HTERT RPE-1 (cell line): ENCODE results near the gene PSAPL1.

ENCODE experiments used
- in situ Hi-C: fragments of 300-500 bp; cut with MboI; formaldehyde crosslinking; loops from 4 replicates; pipeline ENCODE4 v1.14.3; 2020; ENCODE audit warnings: low sequenced_read_pairs

Gene PSAPL1

DNA sequence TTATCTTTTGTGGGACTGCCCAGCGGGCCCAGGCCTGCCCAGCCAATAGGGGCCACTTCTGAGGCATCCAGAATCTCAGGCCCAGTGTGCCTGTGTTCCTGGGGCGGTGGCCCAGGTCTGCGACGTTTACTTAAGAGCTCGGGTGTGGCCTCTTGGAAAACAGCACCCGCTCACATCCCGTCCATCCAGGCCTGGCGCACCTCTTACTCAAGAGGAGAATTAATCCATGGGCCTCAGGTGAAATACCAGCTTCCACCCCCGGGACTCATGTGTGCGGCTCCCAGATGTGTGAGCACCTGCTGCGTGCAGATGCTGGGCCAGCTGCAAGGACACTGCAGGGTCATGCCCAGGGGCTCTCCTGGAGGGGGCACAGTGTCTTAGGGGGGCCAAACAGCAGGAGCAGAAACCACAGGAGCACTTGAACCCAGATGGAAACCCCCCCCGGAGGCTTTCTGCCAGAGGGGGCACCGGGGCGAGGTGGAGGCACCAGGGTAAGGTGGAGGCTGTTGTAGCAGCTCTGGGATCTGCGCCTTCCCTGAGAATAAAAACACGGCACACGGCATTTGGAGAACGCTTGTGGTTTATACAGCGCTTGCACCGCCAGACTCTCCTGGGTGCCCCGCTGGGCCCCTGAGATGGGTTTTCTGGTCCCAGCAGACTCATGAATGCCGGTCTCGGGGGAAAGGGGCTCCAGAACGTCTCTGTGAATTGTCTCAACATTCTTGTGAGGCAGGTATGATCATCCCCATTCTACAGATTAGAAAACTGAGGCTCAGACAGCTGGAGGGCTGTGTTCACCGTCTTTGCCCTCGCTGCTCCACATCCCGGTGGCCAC is 2.8 kb downstream of the PSAPL1 start:
- in situ Hi-C loops: no loop called here

- in situ Hi-C loops: no loop called here
These were observed 3.6 kb downstream of the PSAPL1 start for GRCh38 chr4:7430965-7431695.

DNA sequence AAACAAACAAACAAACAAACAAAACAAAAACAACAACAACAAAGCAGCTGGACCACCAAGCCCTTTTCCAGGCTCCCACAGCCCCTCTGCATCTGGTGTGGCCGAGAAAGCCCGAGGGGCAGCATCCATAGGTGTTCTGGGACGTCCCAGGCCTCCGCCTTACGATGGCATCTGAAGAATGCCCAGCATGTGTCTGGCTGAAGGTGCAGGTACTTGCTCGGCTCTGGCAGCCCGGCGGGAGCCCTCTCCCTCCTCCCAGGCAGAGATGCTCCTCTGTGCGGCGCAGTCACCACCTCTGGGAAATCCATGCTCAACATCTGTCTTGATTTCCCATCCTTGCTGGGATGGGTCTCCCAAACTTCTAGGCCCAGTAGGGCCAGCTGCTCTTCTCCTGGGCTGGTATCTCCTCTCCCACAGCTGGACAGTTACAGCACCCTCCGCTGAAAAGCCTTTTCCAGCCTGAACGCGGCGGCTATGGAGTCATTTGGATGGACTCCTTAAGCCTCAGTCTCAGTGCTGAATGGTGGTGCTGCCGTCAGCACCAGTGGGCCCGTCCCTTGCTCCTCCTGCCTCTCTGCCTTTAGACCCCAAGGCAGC is 4.3 kb downstream of the PSAPL1 start:
- in situ Hi-C loops: no loop called here

DNA sequence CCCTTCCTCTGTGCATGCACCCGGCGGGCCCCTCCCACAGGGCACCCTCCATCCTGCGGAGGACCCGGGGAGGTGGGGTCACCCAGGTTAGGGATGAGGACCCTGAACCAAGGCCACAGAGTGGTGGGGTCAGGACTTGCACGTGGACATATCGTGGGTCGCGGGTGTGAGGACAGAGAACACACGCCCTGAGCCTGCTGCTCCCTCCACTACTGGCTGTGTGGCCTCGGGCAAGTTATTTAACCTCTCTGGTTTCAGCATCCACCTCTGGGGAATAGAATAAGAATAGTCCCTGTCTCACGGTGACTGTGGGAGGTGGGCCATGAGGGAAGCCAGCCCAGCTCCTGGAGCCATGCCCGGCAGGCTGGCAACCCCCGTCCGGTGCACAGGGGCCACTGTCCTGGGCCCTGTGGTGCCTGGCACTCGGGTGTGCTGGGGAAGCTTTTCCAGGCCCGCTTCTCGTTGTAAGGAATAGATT is 5.1 kb downstream of the PSAPL1 start:
- in situ Hi-C loops: no loop called here

GRCh38 chr4:7429069-7429416 is 5.7 kb downstream of the PSAPL1 start:
- in situ Hi-C loops: no loop called here

DNA sequence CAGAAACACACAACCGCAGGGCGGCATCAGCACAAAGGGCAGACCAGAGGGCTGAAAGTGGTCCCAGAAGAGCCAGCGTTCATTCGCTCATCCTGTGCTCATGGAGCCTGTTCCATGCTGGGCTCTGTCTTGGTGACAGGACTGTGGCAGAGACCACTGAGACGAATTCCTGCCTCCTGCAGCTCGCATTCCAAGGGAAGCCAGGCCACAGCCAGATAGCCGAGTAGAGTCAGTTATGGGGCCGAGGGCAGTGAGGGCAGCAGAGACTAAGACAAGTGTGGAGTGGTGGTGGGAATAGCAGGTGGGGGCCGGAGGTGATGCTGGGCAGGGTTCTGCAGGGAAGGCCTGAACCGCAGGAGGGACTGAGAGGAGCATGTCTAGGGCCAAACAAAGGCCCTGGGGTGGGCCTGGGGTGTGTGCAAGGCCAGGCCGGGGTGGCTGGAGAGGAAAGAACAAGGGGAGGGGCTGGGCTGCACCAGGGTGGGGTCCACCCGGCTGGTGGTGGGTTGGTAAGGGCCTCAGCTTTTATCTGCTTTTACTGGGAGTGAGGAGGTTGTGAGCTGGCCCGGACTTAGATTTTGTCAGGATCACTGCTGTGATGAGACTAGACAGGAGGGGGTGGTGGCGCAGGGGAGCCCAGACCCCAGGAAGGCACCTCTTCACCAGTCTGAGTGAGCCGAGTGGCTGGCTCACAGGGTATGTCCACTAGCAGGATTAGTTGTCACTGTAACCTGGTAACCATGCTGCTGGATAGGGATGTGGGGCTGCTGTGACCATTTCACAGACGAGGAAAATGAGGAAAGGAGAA is 6.3 kb downstream of the PSAPL1 start:
- in situ Hi-C loops: no loop called here

DNA sequence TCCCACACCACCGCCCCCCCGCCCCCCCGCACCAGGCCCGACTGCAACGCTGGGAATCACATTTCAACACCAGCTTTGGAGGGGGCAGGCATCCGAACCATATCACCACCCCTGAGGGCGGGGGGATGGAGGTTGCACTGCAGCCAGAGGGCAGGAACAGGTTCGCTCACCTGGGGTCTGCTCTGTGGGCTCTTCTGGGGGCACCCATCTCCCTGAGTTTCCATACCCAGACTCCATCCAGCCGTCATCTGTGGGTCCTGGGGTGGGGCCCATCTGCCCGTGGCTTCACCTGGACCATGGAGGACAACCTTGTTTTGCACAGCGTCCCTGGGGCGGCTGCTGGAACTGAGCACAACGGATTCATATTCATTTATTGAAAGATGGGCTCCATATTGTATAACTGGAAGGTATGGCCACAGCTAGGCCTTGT is 6.9 kb downstream of the PSAPL1 start:
- in situ Hi-C loops: no loop called here

DNA sequence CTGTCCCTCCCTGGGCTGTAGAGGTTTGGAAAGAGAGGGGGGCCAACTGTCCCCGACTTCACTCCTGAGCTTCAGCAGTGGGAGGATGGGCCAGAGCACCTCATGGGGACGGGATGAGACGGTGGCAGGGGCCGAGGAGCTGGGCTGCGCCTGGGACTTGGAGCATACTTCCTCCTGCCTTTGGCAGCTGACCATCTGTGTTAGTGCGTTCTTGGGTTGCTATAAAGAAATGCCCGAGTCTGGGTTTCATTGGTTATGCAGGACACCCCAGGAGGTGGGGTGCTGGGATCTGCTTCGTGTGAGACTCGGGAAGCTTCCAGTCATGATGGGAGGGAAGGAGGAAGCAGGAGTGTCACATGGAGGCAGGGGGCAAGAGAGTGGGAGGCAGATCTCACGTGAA is 7.4 kb downstream of the PSAPL1 start:
- in situ Hi-C loops: no loop called here

DNA sequence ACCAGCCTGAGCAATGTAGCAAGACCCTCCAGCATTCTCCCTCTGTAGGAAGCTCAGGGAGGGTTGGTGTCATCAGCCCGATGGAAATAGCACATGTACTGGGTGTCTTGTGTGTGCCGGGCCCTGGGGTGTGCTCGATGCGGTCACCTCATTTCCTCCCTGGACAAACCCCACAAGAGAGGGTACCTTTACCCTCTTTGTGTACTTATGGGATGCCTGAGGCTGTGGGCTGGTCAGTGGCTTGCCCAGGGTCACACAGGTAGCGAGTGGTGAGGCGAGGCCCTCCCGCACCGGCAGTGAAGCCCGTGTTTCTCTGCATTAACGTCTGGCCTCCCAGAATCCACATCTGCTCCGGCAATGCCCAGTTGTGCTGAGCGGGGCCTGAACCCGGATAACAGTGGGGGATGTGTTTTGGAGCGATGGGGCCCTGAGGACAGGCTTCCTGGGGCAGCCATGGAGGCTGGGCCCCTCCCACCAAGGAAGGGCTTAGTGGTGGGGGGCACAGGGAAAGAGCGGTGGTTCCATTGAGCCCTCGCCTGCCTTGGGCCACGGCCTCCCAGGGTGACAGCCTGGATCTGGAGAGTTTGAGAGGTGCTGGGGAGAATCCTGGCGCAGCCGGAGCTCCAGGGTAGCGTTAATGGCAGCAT is 8.1 kb downstream of the PSAPL1 start:
- in situ Hi-C loops: no loop called here

GRCh38 chr4:7425591-7426468 is 8.9 kb downstream of the PSAPL1 start:
- in situ Hi-C loops: no loop called here

DNA sequence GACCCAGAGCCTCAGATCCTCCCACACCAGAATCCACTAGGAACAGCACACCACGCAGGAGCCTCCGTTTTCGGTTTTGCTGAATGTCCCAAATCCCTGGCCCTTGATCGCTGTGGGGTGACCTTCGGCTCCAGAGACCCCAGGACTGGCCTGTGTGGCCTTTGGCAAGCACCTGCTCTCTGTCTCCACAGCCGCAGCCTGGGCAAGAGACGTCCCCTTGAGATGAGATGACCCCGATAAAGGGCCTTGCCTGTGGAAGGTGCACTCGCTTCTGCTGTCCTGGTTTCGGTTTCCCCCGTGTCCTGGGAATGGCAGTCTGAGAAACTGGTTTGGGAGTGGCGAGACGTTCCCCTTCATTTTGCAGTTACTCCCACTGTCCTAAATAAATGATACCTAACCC is 9.6 kb downstream of the PSAPL1 start:
- in situ Hi-C loops: no loop called here

GRCh38 chr4:7424553-7425111 is 10.1 kb downstream of the PSAPL1 start:
- in situ Hi-C loops: no loop called here

- in situ Hi-C loops: no loop called here
These were observed 10.8 kb downstream of the PSAPL1 start for GRCh38 chr4:7423801-7424552.

- in situ Hi-C loops: no loop called here
These were observed 11.3 kb downstream of the PSAPL1 start for GRCh38 chr4:7423391-7423790.

DNA sequence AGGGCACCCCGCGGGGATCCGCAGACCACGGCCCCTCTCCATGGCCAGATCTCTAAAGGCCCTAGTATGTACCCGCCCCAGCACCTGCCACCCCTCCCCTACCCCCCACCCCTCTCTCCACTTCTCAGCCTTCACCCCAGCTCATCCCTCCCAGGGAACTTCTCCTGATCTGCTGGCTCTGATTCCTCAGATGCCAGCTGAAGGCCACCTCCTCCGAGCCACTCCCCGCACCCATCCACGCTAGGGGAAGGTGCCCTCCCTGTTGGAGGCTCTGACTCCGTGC is 11.9 kb downstream of the PSAPL1 start:
- in situ Hi-C loops: no loop called here

GRCh38 chr4:7422151-7422897 is 12.4 kb downstream of the PSAPL1 start:
- in situ Hi-C loops: no loop called here

GRCh38 chr4:7421356-7422150 is 13.2 kb downstream of the PSAPL1 start:
- in situ Hi-C loops: no loop called here
